Vagina (tissue), 2 donors: Measurements from ENCODE around the gene PEX10.

ENCODE experiments used
- POLR2A ChIP-seq, 2 donors: fragments of 450-650 bp; IDR thresholded peaks; one replicate each; pipeline ENCODE4 v1.6.1; 2017; ENCODE audit warnings: antibody characterized with exemption in 2 of 2, mild to moderate bottlenecking in 2 of 2, moderate library complexity in 2 of 2
- POLR2AphosphoS5 ChIP-seq, 2 donors: sonication (generic); formaldehyde crosslinking; IDR thresholded peaks; one replicate each; pipeline ENCODE4 v1.9.0; 2017; ENCODE audit warnings: antibody characterized with exemption in 2 of 2, mild to moderate bottlenecking in 2 of 2, low read depth in 1 of 2; ENCODE audit not compliant: insufficient read depth in 1 of 2
- TF ChIP-seq, protein P1 (sequence below), 3 experiments: fragments of 450-650 bp in 2 of 3; fragments of 200-600 bp in 1 of 3; sonication (generic) in 1 of 3; IDR thresholded peaks; one replicate each; pipeline ENCODE4 v1.5.1; 2017 to 2019; ENCODE audit warnings: antibody characterized with exemption in 3 of 3, mild to moderate bottlenecking in 2 of 3, moderate library complexity in 2 of 3

- TF ChIP-seq, protein P1, sequence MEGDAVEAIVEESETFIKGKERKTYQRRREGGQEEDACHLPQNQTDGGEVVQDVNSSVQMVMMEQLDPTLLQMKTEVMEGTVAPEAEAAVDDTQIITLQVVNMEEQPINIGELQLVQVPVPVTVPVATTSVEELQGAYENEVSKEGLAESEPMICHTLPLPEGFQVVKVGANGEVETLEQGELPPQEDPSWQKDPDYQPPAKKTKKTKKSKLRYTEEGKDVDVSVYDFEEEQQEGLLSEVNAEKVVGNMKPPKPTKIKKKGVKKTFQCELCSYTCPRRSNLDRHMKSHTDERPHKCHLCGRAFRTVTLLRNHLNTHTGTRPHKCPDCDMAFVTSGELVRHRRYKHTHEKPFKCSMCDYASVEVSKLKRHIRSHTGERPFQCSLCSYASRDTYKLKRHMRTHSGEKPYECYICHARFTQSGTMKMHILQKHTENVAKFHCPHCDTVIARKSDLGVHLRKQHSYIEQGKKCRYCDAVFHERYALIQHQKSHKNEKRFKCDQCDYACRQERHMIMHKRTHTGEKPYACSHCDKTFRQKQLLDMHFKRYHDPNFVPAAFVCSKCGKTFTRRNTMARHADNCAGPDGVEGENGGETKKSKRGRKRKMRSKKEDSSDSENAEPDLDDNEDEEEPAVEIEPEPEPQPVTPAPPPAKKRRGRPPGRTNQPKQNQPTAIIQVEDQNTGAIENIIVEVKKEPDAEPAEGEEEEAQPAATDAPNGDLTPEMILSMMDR (IDR thresholded peaks at IDR 0.05), result no peak
- TF ChIP-seq POLR2AphosphoS5 (IDR thresholded peaks at IDR 0.05; ENCODE audit: insufficient read depth in 1 of 2, low read depth in 1 of 2) (no peak), POLR2A (IDR thresholded peaks at IDR 0.05) (no peak)
Measured at GRCh38 chr1:2358651-2359640, 53.4 kb downstream of the PEX10 start.
